Stimulated activated CD4-positive, alpha-beta T cell treated with anti-CD3 and anti-CD28 coated beads, Interleukin-12 subunit alpha, Interleukin-12 subunit beta, amount 100 ng/mL, for 48 hours (primary cell): ENCODE data around the gene CA9.

Experiments
- DNase-seq, 3 donors: peaks; one replicate each; pipeline ENCODE4 v3.0.0-alpha.2; 2020; ENCODE audit warnings: low read depth in 2 of 3, low spot score in 1 of 3

Gene CA9

DNA sequence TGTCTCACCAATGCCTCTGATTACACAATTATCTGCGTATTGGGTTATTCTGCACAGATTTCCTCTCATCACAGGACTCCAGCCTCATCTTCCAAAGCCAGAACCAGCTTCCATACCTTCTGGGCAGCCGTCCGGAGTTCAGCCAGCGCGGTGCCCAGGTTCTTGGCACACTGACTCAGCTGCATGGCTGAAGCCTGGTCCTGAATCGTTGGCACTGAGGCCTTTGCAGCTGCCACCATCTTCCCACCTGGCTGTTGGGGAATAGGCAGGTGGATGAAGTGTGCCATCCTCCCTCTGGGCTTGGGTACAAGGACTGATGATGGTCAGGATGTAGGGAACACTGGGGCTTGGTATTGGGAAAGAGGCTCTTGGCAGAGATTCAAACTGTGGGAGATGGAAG is 40.4 kb downstream of the CA9 start:
- DNase-seq: no peak

- no peak for DNase-seq
These were observed 41.0 kb downstream of the CA9 start for GRCh38 chr9:35714579-35715252.

DNA sequence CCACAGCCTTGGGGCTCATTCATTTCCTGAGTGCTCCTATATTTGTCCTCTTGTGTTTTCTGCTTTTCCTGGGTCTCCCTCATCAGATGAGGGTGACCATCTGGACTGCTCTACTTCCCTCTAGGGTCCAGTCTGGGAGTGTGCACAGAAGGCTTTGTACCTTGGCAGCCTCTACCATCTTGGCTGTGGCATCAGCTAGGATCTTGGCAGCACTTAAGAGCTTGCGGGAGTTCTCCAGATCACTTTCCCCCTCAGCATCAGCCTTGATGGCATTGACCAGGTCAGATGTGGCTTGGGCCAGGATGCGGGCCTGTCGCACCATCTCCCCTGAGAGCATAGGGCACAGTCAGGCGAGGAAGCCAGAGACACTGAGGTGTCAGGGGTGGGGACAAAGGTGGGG is 42.5 kb downstream of the CA9 start:
- no peak for DNase-seq

- DNase-seq: no peak
These were observed 43.6 kb downstream of the CA9 start for GRCh38 chr9:35717132-35717870.

- no peak for DNase-seq
These were observed 45.2 kb downstream of the CA9 start for GRCh38 chr9:35718721-35719511.

- no peak for DNase-seq
These were observed 45.8 kb downstream of the CA9 start for GRCh38 chr9:35719546-35719945.

- no peak for DNase-seq
These were observed 49.7 kb downstream of the CA9 start for GRCh38 chr9:35723426-35723825.

GRCh38 chr9:35723908-35724307 is 50.2 kb downstream of the CA9 start:
- no peak for DNase-seq

- no peak for DNase-seq
These were observed 51.6 kb downstream of the CA9 start for GRCh38 chr9:35725362-35725761.

GRCh38 chr9:35726931-35727330 is 53.2 kb downstream of the CA9 start:
- no peak for DNase-seq

GRCh38 chr9:35727676-35728040 is 53.9 kb downstream of the CA9 start:
- DNase-seq: no peak

DNA sequence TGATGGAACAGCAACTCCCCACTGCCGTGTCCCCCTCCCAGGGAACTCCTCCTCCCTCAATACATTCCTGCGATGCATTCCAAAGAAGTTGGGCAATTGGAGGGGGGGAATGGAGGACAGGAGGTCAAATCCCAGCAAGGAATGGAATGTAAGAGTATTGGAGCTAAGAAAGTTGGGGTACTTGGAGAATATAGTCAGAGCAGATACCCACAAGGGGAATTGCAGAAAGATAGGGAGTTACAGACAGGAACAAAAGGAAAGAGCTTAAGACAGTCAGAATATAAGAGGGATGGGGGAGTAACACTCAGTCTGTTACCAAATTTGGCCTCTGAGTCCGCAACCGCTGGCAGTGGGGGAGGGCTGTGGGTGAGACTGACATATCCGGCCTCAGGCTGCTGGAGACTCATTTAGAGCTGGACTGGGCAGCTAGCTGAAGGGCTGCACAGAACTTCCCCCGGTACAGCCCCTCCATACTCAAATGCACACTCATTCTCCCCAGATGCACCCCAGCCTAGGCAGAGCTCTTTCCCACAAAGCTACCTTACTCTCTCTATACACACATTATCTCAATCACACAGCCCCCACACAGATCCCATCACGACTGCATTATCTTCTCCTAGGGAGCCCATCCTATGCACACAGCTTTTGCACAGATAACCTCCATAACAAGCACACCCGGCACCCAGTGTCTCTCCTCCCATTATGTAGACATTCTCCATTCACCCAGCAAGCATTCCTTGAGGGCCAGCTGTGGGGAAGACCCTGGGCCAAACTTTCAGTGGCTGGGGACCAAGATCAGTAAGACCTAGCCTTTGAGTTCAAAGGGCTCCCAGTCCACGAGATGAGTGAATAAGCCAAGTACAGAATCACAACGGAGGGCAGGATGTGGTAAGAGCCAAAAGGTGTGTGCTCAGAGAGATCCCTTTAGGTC is 54.6 kb downstream of the CA9 start:
- peak in 2 of 3 donors; percentile 27 to 40 for DNase-seq

GRCh38 chr9:35729101-35729500 is 55.4 kb downstream of the CA9 start:
- no peak for DNase-seq

DNA sequence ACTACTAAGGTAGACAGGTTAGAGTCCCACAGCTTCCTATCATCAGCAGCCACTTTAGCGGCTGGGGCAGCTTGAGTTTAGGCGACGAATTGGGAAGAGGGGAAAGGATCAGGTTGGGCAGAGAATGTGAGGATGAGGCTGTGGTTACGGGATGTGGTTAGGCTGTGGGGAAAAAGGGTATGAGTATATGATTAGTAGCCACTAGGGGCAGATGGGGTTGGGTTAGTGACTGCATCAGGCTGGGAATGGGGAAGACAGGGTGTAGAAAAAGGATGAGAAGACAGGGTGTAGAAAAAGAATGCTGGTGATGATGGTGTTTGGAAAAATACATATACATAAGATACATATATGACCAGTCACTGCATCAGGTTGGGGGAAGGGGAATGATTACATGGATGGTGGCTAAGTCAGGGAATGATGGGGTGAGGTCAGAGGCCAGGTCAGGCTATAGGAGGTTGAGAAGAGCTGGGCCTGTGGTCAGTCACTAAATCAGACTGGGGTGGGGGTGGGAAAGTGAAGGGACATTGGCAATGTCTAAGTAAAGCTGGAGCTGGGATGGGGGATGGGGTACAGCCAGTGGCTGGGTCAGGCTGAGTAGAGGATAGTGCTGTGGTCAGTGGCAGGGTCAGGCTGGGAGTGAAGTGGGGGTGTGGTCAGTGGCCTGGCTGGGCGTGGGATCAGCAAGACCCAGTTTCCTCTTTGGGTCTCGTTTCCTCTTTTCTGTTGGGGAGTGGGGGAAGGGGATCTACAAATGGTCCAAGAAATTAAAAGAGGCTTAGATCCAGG is 56.2 kb downstream of the CA9 start:
- peak in 2 of 3 donors; percentile 23 to 34 for DNase-seq

DNA sequence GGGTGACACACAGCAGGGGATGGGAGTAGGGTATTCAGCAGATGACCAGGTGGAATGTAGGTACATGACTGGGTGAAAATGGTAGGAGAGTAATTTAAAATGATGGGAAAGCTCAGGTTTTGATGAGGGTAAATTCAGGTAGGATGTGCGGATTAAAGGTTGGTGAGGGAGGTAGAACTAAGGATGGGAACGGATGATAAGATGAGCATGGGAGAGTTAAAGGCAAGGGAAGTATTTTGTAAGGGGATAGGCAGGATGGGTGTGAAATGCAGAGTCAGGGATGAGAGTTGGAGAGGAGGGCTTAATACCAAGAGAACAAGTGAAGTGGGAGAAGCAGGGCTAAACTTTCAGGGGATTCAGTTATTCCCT is 56.7 kb downstream of the CA9 start:
- no peak for DNase-seq
